ENCODE results near the gene DPRX. TPM values are rescaled to one million over a fixed set of nuclear protein-coding genes. Genes with fewer than 3 reads are reported as not detected.

Gene DPRX
- total and polyA plus RNA-seq, 2 of the 13 experiments (the other 11 are each of a cell fraction or from before 2014, with no cell fraction given) = not detected

DNA sequence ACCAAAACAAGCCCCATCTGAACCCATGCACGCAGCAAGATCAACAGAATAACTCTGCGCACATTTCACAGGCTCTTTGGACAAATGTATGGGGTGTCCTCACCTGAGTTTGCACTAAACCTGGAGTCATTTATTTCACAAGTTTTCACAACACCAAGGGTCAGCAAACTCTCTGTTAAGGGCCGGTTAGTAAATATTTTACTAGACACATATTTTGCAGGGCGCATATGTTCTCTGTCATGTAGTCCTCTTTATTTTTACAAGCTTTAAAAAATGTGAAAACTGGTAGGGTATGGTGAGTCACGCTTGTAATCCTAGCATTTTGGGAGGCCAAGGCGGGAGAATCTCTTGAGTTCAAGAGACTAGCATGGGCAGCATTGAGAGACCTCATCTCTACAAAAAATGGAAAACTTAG lies 45.5 kb upstream of the DPRX start (continued):
- TF ChIP-seq ZNF574 (CRISPR knock-in tag; IDR thresholded peaks at IDR 0.05) (0 out of 2 replicates have a peak, but pooled peaks have one; percentile 23), ERF (CRISPR knock-in tag; IDR thresholded peaks at IDR 0.05) (peak; percentile 41; the same call in 1 of the 2 replicates), KAT8 (CRISPR knock-in tag; IDR thresholded peaks at IDR 0.05) (0 out of 2 replicates have a peak, but pooled peaks have one; percentile 18), ZKSCAN5 (CRISPR knock-in tag; IDR thresholded peaks at IDR 0.05) (no peak), NR2F6 (IDR thresholded peaks at IDR 0.05) (peak; percentile 67), NR2F6 (CRISPR knock-in tag; IDR thresholded peaks at IDR 0.05) (no peak; the same call in 1 of the 2 replicates), TCF7 (IDR thresholded peaks at IDR 0.05; ENCODE audit: low read depth) (peak; percentile 35), RNF219 (CRISPR knock-in tag; IDR thresholded peaks at IDR 0.05) (no peak), ZNF441 (CRISPR knock-in tag; IDR thresholded peaks at IDR 0.05; ENCODE audit: borderline replicate concordance) (no peak), FOXK2 (IDR thresholded peaks at IDR 0.05) (no peak), ZNF20 (CRISPR knock-in tag; IDR thresholded peaks at IDR 0.05) (no peak), NFYC (CRISPR knock-in tag; IDR thresholded peaks at IDR 0.05) (no peak), TEAD3 (CRISPR knock-in tag; optimal IDR thresholded peaks at IDR 0.05; ENCODE audit: borderline replicate concordance) (peak; percentile 49), LCORL (IDR thresholded peaks at IDR 0.05) (no peak), LCORL (CRISPR knock-in tag; IDR thresholded peaks at IDR 0.05) (peak; percentile 67), HNRNPH1 (optimal IDR thresholded peaks at IDR 0.05; ENCODE audit: low read depth, low read length) (no peak), FOXP4 (CRISPR knock-in tag; IDR thresholded peaks at IDR 0.05) (peak; percentile 68), TBX2 (CRISPR knock-in tag; IDR thresholded peaks at IDR 0.05; ENCODE audit: borderline replicate concordance) (peak; percentile 65), ZNF136 (CRISPR knock-in tag; IDR thresholded peaks at IDR 0.05; ENCODE audit: low read depth) (no peak), IRF2 (CRISPR knock-in tag; IDR thresholded peaks at IDR 0.05) (peak; percentile 50; the same call in 1 of the 2 replicates), XBP1 (CRISPR knock-in tag; IDR thresholded peaks at IDR 0.05) (no peak), IRF9 (CRISPR knock-in tag; IDR thresholded peaks at IDR 0.05; ENCODE audit: borderline replicate concordance) (no peak), STAG1 (CRISPR knock-in tag; IDR thresholded peaks at IDR 0.05) (peak; percentile 15; the same call in 1 of the 2 replicates)
- TF ChIP-seq, protein P1, sequence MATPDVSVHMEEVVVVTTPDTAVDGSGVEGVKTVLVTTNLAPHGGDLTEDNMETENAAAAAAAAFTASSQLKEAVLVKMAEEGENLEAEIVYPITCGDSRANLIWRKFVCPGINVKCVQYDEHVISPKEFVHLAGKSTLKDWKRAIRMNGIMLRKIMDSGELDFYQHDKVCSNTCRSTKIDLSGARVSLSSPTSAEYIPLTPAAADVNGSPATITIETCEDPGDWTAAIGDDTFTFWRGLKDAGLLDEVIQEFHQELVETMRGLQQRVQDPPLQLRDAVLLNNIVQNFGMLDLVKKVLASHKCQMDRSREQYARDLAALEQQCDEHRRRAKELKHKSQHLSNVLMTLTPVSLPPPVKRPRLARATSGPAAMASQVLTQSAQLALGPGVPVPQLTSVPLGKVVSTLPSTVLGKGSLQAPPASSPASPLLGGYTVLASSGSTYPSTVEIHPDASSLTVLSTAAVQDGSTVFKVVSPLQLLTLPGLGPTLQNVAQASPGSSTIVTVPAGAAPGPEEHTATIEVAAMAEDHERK (CRISPR knock-in tag; IDR thresholded peaks at IDR 0.05; ENCODE audit: low read depth) = no peak
